ENCODE data around the gene ZNRF2. TPM values are rescaled to one million over a fixed set of nuclear protein-coding genes. Genes with fewer than 3 reads are reported as not detected.

The ZNRF2 gene
- total and polyA plus RNA-seq, 5 experiments from 2014 or later: 1.1 to 29.4 (median 2.3) TPM

GRCh38 chr7:30412782-30413504, 128.5 kb downstream of the ZNRF2 start:
- no peak overlapping the region for H3K27ac Mint-ChIP-seq
- no peaks in the 10 kb centered on the region for H3K27me3 Mint-ChIP-seq
- peaks cover 0 to 3% (median 0%) of the 10 kb centered on the region in 3 donors for H3K36me3 Mint-ChIP-seq
- H3K4me3 Mint-ChIP-seq: no peak overlapping the region
- H3K9me3 Mint-ChIP-seq: peaks cover 0 to 7% (median 0%) of the 10 kb centered on the region in 9 donors
- POLR2A ChIA-PET: no interaction called here
- DNase-seq (peak in 3 of 10 donors; percentile 4 to 15 (median 13)), ATAC-seq (no peak)
- peaks cover 0 to 16% (median 0%) of the 10 kb centered on the region in 4 donors for H3K4me1 Mint-ChIP-seq

GRCh38 chr7:30413864-30414263, 129.5 kb downstream of the ZNRF2 start:
- POLR2A ChIA-PET: no interaction called here
- H3K27me3 Mint-ChIP-seq: no peaks in the 10 kb centered on the region

More at GRCh38 chr7:30413864-30414263, 129.5 kb downstream of the ZNRF2 start:
- DNase-seq (no peak), ATAC-seq (no peak)
- H3K4me1 Mint-ChIP-seq: peaks cover 0 to 16% (median 0%) of the 10 kb centered on the region in 4 donors
- peak overlapping the region in 3 of 10 donors; percentile 28 to 52 (median 40) for H3K27ac Mint-ChIP-seq
- peaks cover 0 to 5% (median 0%) of the 10 kb centered on the region in 3 donors for H3K36me3 Mint-ChIP-seq
- H3K4me3 Mint-ChIP-seq: no peak overlapping the region
- H3K9me3 Mint-ChIP-seq: peaks cover 0 to 7% (median 0%) of the 10 kb centered on the region in 9 donors

Small RNA genes within 50 kb of the gene (microRNA-seq; reads per million reads assigned to microRNA genes)
- not detected for gene MIR550A1 (ENCODE audit: borderline microRNAs expressed)
- not detected for gene MIR550B1 (ENCODE audit: borderline microRNAs expressed)

Other genes with a start within 250 kb of the ZNRF2 start
- gene MTURN, start 149.6 kb upstream of the ZNRF2 start, total RNA-seq: 10 to 100 TPM; 16.5 to 18.0 TPM
- gene MTURN, start 149.6 kb upstream of the ZNRF2 start, polyA plus RNA-seq: 1 to 10 TPM; 1.4 to 5.2 (median 3.3) TPM
- 10 to 100 TPM; 16.9 to 18.9 TPM for gene NOD1, start 194.2 kb downstream of the ZNRF2 start, total RNA-seq
- 1 to 10 TPM; 5.7 to 9.3 (median 6.4) TPM for gene NOD1, start 194.2 kb downstream of the ZNRF2 start, polyA plus RNA-seq
- gene GGCT, start 220.2 kb downstream of the ZNRF2 start, total RNA-seq: 10 to 100 TPM; 13.8 to 15.7 TPM
- gene GGCT, start 220.2 kb downstream of the ZNRF2 start, polyA plus RNA-seq: 10 to 100 TPM; 26.0 to 28.2 (median 27.0) TPM

Data from naive thymus-derived CD8-positive, alpha-beta T cell (primary cell).